ENCODE results near the gene TMEM243.
"Not testable (repeated sequence)": the region's sequence is repeated elsewhere in the genome, so short reads cannot be mapped to it uniquely, and the experiment has no call there.

TMEM243 gene, protein sequence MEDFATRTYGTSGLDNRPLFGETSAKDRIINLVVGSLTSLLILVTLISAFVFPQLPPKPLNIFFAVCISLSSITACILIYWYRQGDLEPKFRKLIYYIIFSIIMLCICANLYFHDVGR

DNA sequence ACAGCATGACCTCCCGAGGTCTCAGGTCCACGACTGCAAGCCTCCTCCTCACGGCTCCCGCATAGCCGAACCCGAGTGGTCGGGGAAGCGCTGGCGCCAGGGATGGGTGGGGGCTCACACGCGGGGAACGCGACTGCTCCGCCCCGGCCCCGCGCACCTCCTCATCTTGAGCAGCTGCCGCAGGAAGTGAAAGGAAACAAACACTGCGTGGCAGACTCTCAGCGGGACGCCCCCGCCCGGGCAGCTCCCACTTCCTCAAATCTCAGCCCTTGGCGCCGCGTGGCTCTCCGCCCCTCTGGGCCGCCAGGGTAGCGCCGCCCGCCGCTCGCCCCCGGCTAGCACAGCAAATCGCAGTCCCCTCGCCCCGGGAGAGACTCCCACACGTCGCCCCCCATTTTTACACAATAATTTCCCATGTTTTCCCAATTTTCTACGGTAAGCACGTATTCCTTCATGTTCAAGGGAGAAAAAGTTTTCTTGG, at the start of gene TMEM243:
Gene TMEM243, minus strand, starts transcription at position 188 of the 481 bp plus-strand sequence. CDS start 229 bp downstream, outside the sequence.
- peak within 1 kb of the TSS; percentile 83 for H3K4me3 ChIP-seq (ENCODE audit: low read depth, low read length)

DNA sequence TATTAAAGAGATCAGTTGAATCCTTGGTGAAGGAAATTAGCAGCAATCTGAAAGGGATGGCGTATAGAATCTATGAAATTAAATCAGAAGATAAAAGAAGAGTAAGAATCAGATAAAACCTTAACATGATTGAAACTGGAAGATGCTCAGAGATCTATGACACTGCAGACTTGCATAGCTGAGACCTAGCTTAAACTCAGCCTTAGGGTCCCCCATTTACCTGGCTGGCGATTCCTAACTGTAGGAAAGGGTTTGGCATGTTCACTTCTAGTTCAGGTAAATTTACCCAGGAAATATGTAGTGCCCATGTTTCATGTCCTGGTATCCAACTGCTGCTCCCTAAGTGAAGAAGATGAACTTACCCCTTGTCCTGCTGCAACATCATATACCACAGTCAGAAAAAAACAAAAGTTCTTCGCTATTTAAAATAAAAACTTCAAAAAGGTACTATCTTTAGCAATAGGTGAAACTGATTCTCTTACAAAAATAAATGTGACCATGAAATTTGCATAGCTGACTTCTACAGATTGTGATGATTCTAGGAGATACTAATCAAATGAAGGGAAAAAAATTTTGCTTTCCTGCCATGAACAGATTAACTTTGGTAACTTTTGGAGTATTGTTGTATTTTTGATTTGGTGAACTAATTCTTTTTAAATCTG, 47.8 kb upstream of the TMEM243 start:
- no peak overlapping the region for H3K4me3 ChIP-seq (ENCODE audit: low read depth, low read length)

DNA sequence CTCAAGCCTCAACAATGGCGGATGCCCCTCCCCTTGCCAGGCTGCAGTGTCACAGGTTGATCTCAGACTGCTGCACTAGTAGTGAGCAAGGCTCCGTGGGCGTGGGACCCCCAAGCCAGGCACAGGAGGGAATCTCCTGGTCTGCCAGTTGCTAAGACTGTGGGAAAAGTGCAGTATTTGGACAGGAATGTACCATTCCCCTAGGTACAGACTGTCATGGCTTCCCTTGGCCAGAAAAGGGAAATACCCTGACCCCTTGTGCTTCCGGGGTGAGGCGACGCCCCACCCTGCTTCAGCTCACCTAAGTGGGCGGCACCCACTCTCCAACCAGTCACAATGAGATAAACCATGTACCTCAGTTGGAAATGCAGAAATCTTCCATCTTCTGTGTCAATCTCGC, 44.0 kb upstream of the TMEM243 start:
- H3K4me3 ChIP-seq (ENCODE audit: low read depth, low read length): no peak overlapping the region

DNA sequence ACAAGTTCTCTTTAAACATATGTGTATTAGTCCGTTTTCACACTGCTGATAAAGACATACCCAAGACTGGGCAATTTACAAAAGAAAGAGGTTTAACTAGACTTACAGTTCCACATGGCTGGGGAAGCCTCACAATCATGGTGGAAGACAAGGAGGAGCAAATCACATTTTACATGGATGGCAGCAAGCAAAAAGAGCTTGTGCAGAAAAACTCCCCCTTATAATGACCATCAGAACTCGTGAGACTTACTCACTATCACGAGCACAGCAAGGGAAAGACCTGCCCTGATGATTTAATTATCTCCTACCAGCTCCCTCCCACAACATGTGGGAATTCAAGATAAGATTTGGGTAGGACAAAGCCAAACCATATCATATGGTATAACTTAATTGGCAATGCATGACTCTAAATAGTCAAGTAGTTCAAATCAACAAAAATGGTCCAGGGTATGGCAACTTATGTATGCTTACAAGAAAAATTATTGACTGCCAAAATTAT, 34.1 kb upstream of the TMEM243 start:
- H3K4me3 ChIP-seq (ENCODE audit: low read depth, low read length): no peak overlapping the region

DNA sequence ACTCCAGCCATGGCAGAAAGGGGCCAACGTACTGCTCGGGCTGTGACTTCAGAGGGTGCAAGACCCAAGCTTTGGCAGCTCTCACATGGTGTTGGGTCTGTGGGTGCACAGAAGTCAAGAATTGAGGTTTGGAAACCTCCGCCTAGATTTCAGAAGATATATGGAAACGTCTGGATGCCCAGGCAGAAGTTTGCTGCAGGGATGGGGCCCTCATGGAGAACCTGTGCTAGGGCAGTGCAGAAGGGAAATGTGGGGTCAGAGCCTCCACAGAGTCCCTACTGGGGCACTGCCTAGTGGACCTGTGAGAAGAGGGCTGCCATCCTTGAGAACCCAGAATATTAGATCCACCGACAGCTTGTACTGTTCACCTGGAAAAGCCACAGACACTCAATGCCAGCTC, 26.1 kb upstream of the TMEM243 start:
- not testable (repeated sequence) for H3K4me3 ChIP-seq (ENCODE audit: low read depth, low read length)

DNA sequence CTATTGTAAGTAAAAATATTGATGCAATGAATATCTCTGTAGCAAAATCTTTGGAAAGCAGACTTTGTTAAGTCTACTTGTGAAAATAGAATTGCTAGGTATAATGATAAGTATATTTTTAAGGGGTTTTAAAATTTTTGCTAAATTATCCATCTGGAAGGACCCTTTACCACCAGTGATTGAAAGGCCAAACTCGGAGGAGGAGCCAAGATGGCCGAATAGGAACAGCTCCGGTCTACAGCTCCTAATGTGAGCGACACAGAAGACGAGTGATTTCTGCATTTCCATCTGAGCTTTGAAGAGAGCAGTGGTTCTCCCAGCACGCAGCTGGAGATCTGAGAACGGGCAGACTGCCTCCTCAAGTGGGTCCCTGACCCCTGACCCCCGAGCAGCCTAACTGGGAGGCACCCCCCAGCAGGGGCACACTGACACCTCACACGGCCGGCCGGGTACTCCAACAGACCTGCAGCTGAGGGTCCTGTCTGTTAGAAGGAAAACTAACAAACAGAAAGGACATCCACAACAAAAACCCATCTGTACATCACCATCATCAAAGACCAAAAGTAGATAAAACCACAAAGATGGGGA, 19.0 kb upstream of the TMEM243 start:
- H3K4me3 ChIP-seq (ENCODE audit: low read depth, low read length): not testable (repeated sequence)

DNA sequence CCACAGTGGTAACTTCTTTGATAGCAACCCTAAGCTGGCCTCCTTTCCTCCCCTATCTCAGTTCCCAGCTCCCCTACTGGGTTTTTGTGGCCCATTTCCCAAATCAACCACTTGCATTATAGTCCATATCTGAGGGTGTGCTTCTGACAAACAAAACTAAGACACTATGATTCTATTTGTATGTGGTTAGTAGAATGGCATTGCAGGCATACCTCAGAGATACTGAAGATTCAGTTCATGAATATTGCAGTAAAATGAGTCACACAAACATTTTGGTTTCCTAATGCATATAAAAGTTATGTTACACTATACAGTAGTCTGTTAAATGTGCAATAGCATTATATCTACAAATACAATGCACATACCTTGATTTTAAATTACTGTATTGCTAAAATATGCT, 15.4 kb upstream of the TMEM243 start:
- no peak overlapping the region for H3K4me3 ChIP-seq (ENCODE audit: low read depth, low read length)

DNA sequence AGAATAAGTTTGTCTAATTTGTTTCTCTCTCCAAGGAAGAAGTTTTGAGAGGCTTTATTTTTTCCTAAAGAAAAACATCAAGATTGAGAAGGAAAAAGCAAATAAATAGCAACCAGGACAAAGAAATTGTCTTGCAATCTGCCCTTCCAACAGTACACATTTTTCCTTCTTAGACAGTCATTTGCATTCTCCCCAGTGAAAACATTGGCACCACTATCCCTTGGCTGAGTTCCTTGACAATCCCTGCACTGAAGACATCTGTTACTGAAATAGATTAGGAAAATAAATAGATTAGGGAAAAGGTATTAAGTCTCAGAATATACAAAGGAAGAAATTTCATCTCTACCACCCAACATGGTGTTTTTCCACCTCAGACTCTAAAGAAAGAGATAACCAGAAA, 12.2 kb upstream of the TMEM243 start:
- no peak overlapping the region for H3K4me3 ChIP-seq (ENCODE audit: low read depth, low read length)

DNA sequence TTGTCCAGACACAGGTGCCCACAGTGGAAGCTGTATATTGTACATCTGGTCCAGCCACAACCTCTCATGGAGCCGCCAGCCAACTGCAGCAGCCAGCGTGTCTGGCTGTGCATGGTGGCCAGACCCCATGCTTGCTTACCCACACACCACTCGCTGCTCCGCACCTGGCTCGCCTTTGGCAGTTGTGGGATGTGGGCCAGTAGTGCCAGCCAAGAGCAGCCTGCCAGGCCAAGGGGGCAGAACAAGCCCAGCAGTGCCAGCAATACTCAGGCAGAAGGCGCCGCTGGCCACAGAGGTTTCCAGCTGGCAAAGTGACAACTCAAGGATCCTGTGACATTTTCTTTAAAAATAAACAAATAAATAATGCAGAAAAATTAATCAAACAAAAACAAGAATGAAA, 11.7 kb upstream of the TMEM243 start:
- no peak overlapping the region for H3K4me3 ChIP-seq (ENCODE audit: low read depth, low read length)

DNA sequence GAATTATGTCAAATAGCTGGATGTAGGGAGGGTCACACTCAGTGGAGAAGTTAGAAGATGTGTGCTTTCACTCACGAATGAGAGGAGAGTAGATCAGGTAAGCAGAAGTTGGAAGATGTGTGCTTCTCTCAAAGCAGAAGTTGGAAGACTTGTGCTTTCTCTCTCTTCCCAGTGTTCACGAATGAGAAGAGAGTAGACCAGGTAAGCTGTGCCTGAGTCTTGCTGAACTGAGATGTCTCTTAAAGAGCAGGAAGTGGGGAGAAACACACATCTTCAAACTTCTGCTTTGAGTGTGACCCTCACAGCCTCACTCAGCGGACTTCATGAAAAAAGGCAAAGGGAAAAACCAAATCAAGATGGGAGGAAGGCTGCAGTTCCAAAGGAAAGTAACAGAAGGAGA, 7.0 kb upstream of the TMEM243 start:
- no peak overlapping the region for H3K4me3 ChIP-seq (ENCODE audit: low read depth, low read length)

DNA sequence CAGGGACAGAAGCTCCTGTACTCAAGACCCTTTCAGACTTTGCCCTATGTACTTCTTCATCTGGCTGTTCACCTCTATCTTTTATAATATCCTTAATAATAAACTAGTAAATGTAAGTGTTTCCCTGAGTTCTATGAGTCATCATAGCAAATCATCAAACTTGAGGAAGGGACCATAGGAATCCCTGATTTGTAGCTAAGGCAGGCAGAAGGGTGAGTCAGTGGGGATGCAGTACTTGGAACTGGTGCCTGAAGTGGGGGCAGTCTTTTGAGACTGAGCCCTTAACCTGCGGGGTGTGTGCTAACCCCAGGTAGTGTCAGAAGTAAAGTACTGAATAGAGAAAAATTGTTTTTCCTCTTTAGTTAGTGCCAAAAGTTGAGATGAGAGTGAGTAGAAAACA, 6.2 kb upstream of the TMEM243 start:
- no peak overlapping the region for H3K4me3 ChIP-seq (ENCODE audit: low read depth, low read length)

DNA sequence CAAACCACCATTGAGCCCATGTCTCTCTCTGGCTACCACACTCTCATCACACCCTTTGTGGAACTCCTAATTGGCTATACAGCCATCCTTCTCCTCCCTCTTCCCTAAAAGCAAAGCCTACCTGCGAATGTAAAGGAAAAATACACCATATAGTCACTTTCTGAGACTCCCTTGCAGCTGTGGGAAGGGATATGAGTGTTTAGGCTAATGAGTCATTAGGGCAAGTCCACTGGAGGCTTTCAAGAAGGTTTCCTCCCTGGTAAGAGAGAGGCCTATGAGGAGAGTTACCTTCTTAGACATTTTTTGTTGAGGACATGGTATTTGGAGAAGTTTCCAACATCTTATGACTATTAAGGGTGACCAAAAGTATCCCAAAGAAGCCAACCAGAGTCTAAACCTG, 4.1 kb upstream of the TMEM243 start:
- no peak overlapping the region for H3K4me3 ChIP-seq (ENCODE audit: low read depth, low read length)

DNA sequence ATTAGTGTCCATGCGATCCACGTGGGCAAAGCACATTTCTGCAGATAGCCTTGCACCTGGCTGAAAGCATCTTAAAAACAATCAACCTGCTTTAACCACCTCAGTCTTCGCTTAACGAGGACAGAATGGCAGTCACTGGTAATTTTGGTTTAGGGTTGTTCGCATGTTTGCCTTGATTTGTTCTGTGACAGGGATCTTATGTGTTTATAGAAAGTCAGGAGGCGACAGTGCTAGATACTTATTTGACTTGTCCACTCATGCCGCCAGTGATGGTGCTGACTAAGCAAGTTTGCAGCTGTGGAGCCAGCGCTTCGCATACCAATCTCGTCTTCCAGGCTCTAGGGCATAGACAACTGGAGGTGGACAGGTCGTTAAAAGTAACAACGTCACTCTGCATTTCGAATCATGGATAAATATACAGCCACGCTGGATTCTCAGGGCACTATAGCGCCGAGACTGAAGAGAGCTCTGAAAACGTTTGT, 1.2 kb upstream of the TMEM243 start:
- H3K4me3 ChIP-seq (ENCODE audit: low read depth, low read length): peak overlapping the region; percentile 83

DNA sequence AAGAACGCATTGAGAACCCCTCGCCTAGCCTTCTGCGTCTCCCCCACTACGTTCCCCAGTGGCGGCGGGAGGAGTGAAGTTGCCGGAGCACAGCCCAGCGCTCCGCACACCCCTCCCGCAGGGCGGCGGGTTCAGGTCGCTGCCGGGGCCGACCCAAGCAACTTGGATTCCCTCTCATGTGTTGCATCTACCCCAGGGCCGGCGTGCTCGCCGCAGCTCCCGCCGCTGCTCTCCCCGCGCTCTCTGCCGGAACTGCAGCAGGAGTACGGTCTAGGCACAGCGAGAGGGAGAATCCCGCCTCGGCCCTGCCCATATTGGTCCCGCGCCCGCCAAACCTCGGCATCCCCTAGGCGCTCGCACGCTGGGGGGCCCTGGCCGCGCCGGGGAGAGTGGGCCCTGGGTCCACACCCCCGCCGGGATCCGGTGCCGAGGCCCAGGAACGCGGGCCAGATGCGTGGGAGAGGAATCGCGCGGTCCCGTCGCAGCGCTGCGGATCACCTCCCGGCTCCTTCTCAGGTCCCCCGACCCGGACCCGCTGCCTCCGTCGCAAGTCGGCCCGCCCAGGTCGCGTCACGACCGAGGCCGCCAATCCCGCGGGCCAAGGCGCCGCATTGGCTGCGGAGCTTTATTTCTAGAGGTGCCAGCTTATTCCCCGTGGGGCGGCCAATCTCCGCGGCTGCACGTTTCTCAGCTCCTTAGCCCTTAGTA, 648 bp upstream of the TMEM243 start:
- peak overlapping the region; percentile 83 for H3K4me3 ChIP-seq (ENCODE audit: low read depth, low read length)

DNA sequence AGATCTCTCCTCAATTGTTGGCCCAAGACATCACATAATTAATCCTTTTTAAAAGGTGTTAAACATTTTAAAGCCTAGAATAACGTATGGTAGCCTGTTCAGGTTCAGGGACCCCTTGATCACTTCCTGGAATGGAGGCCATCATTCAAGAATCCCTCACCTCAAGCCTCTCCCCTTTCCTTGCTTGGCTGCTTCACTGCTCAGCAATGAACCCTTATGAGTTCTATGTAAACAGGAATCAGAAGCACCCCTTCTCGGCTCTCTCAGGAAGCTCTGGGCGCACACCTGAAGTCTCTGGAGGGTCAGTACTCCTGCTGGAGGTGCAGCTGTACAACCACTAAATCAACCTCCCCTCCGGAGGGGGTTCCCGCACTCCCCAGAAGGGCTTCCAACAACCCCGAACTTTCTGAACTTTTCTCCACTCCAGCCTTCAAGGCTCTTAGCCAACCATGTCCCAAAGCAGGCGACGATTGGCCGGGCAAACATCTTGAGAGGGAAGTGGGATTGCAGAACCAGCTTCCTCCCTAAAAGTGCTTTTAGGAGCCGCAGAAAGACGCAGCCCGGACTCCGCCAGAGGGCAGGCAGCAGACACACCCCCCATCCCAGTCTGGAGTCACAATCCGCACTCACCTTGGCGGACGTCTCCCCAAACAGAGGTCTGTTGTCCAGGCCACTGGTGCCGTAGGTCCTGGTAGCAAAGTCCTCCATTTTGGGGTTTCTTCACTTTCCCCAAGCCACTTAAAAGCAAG, 562 bp downstream of the TMEM243 start:
- peak overlapping the region; percentile 83 for H3K4me3 ChIP-seq (ENCODE audit: low read depth, low read length)

DNA sequence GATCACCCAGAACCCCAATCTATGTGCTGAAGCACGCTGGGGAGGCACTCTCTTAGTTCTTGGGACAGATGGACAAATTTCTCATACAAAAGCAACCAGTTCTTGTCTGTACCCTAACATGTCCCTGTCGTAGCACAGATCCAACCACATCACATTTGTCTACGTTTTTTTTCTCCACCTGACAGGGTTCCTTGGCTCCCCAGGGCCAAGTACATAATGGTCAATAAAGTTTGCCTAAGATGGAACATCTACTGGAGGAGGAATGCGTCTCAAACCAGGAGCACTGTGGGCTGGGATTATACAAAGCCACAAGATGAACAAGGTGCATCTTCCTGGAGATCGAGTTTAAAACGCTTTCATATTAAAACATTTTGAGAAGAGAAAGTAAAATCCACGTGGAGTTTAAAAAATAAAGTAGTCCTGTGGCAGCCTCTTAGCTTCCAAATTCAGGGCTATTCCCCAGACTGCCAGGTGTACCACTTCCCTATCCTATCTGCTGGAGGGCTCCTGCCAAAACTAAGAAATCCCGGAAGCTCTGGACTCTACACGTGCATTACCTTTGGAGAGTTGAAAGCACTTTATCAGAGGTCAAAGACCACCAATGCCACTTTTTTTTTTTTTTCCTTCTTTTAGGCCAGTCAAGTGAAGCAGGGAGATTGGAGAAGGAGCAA, 1.4 kb downstream of the TMEM243 start:
- no peak overlapping the region for H3K4me3 ChIP-seq (ENCODE audit: low read depth, low read length)

DNA sequence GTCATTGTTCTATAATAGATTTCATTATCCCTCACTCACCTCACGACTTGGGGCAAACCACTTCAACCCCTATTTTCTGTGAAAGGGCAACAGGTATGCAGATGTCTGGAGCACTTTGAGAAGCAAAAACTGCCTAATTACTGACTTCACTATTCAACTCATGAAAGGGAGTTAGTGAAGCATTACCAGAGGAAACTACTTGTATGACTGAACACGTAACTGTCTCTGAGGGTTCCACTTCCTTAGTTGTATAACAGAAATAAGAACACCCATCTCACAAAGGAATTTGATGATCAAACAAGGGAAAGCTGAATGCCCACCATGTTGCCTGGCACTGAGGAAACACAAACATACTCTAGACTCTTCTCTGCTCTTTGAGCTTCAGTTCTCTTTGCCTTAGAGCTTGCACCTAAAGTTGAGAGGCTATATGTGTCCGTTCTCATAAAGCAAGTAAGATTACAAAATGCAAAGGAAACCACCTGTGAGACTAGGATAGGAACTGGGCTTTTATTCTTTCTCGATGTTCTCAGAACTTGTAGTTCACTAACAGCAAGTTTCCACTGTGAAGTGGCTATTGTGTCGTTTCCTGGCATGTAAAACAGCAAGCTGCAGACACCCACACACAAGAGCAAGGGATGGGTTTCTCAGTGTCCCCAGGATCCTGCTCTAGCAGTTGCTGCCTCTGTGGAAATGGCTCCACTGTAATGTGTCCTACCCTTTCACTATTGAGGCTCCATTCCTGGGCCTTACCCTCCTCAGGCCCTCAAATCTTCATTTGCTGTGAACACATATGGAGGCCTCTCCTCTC, 2.6 kb downstream of the TMEM243 start:
- no peak overlapping the region for H3K4me3 ChIP-seq (ENCODE audit: low read depth, low read length)

DNA sequence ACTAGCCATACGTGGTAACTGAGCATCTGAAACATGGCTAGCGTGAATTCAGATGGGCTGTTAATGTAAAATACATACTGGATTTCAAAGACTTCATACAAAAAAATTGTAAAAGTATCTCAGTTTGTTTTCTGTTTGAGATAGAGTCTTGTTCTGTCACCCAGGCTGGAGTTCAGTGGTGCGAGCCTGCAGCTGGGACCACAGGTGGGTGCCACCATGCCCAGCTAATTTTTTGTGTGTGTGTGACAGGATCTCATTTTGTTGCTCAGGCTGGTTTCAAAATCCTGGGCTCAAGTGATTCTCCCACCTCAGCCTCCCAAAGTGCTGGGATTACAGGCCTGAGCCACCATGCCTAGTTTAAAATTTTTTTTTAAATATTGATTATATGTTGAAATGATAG, 4.5 kb downstream of the TMEM243 start:
- H3K4me3 ChIP-seq (ENCODE audit: low read depth, low read length): no peak overlapping the region

DNA sequence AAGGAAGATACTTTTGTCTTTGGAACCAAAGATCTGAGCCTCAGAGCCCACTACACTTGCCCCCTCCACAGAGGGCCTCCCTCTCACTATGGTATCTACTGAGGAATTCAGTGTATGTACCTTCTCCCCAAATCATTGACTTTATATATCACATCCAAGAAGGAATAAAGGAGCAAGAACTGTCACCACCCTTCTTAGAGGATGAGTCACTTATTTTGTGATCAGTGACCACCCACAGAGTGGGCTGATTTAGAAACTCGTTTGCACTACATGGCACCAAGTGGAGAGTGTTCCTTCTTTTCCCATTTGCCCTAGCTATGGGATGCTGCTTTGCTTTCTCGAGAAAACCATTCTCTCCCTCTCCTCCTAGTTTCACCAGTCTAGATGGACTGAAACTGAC, 5.7 kb downstream of the TMEM243 start:
- H3K4me3 ChIP-seq (ENCODE audit: low read depth, low read length): no peak overlapping the region

DNA sequence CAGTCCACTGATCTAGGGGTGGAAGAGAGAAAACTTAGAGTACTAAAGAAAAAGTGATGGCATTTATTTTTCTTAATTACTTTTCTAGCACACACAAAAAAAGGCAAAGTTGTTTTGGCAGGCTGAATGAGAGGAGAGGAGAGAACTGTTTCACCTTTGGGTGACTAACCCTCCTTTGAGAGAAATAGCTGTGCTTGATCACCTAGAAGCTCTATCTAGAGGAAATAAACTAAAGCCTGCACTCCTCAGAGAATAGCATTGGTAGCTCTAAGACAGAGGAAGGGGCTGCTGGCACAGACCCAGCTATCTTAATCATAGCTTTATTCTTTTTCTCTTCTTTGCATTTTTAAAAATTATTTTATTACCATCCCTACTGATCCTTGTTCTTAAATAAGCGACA, 6.3 kb downstream of the TMEM243 start:
- no peak overlapping the region for H3K4me3 ChIP-seq (ENCODE audit: low read depth, low read length)

All from iPS-11a (cell line).